RWPE1 (cell line): ENCODE measurements around the gene SH2D3A.

Source experiments
- CTCF ChIA-PET: fragments of 350-600 bp; sonication (Branson Sonifier 250); formaldehyde crosslinking; extraction: SDS; loops from one replicate; lab custom pipeline; 2021; lab: Yijun Ruan, JAX
- POLR2A ChIA-PET: fragments of 400-600 bp; formaldehyde crosslinking; extraction: SDS; loops from one replicate; lab custom pipeline; 2020; ENCODE audit warnings: antibody characterized with exemption; ENCODE audit not compliant: low non-redundant PET; lab: Yijun Ruan, JAX
- DNase-seq: peaks from one replicate; pipeline ENCODE4 v3.0.0; 2012; ENCODE audit warnings: low spot score
- H3K27ac ChIP-seq: fragments of 450-650 bp; 2 replicates; pipeline ENCODE4 v1.5.1; 2017
- TF ChIP-seq, protein P1 (sequence below): fragments of 450-650 bp; conservative IDR thresholded peaks from 2 replicates; pipeline ENCODE4 v1.5.1; 2017; ENCODE audit warnings: low read depth, mild to moderate bottlenecking

Gene SH2D3A

DNA sequence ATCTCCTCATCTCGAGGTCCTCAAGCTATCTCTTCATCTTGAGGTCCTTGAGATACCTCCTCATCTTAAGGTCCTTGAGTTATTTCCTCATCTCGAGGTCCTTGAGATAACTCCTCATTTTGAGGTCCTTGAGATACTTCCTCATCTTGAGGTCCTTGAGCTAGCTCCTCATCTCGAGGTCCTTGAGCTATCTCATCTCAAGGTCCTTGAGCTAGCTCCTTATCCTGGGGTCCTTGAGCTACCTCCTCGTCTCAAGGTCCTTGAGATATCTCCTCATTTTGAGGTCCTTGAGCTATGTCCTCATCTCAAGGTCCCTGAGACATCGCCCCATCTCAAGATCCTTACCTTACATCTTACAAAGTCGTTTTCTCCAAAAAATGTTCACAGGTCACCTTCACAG is 24.0 kb upstream of the SH2D3A start:
- POLR2A ChIA-PET = no interaction called here
- no peak overlapping the region for H3K27ac ChIP-seq
- DNase-seq = no peak
- CTCF ChIA-PET = no interaction called here
- TF ChIP-seq, protein P1, sequence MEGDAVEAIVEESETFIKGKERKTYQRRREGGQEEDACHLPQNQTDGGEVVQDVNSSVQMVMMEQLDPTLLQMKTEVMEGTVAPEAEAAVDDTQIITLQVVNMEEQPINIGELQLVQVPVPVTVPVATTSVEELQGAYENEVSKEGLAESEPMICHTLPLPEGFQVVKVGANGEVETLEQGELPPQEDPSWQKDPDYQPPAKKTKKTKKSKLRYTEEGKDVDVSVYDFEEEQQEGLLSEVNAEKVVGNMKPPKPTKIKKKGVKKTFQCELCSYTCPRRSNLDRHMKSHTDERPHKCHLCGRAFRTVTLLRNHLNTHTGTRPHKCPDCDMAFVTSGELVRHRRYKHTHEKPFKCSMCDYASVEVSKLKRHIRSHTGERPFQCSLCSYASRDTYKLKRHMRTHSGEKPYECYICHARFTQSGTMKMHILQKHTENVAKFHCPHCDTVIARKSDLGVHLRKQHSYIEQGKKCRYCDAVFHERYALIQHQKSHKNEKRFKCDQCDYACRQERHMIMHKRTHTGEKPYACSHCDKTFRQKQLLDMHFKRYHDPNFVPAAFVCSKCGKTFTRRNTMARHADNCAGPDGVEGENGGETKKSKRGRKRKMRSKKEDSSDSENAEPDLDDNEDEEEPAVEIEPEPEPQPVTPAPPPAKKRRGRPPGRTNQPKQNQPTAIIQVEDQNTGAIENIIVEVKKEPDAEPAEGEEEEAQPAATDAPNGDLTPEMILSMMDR = no peak

DNA sequence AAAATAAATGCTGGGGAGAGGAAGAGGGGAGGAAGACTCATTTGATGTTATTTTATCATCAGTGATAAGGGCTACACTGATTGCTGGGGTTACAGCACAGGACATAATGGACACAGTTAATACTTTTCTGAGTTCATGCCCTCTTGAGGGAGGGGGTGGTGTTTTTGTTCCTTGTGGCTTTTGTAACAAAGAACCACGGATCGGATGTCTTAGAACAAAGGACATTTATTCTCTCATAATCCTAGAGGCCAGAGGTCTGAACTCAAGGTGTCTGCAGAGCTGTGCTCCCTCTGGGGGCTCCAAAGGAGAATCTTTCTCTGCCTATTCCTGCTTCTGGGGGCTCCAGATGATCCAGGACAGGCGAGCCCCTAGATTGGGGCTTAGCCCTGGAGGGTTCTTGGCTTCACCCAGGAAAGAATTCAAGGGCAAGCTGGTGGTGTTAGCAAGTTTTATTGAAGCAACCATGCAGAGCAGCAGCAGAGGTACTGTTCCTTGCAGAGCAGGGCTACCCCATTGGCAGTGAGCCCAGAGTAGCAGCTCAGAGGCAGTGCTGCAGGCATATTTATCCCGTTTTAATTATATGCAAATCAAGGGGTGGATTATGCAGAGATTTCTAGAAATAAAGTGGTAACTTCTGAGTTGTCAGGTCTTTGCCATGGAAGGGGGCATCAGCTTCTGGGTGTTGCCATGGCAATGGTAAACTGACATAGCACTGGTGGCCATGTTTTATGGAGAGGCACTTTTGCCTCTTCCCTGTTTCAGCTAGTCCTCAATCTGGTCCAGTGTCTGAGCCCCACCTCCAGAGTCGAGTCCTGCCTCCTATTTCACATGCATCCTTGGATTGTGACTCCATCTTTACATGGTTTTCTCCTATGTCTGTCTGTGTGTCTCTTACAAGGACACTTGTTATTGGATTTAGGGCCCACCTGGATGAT is 23.2 kb upstream of the SH2D3A start:
- TF ChIP-seq, protein P1 = no peak
- no peak overlapping the region for H3K27ac ChIP-seq
- ChIA-PET CTCF (no interaction called here), POLR2A (no interaction called here)
- DNase-seq = no peak

DNA sequence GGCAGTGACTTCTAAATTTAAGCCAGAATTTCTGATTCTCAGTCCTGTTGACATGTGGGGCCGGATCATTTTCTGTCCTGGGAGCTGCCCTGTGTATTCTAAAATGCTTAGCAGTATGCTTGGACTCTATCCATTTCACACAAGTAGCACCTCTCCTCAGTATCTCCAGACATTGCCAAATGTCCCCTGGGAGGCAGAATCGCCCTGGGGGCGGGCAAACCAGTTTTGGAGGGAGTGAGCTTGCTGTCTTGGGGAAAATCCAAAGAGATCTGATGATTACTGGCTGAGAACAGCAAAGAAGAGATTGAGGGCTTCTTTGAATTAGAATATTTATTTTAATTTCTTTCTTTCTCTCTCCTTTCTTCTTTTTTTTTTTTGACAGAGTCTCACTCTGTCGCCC is 21.7 kb upstream of the SH2D3A start:
- no peak overlapping the region for H3K27ac ChIP-seq
- no peak for DNase-seq
- CTCF ChIA-PET = no interaction called here
- TF ChIP-seq, protein P1 = no peak
- POLR2A ChIA-PET = no interaction called here

DNA sequence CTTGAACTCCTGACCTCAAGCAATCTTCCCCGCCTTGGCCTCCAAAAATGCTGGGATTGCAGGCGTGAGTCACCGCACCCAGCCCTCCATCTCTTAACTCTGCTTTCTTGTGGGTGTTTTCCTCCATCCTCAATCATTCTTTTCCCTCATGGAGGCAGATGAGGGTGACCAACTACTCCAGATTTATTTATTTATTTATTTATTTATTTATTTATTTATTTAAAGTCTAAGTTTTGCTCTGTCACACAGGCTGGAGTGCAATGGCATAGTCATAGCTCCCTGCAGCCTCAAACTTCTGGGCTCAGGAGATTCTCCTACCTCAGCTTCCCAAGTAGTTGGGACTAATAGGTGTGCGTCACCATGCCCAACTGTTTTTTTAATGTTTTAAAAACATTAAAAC is 20.2 kb upstream of the SH2D3A start:
- ChIA-PET CTCF (no interaction called here), POLR2A (no interaction called here)
- no peak overlapping the region for H3K27ac ChIP-seq
- TF ChIP-seq, protein P1 = no peak
- DNase-seq = no peak

DNA sequence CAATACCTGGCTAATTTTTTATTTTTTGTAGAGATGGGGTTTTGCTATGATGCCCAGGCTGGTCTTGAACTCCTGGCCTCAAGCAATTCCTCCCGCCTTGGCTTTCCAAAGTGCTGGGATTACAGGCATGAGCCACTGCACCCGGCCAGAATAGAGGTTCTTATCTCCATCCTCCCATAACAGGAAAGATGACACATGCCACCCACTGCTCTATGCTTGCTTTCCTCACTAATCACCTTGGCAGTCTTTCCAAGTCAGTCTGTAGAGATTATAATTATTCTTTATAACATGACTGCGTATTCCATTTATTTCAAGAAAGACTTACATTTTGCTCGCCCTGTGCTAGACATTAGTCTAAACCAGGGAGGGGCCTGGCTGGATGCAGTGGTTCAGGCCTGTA is 12.0 kb upstream of the SH2D3A start:
- ChIA-PET CTCF (interaction anchor here (0.6 kb wide), 1 partner anchor 57 kb away, joined by 3 read pairs; no protein-coding TSS in a partner anchor), POLR2A (no interaction called here)
- no peak for DNase-seq
- TF ChIP-seq, protein P1 = no peak
- H3K27ac ChIP-seq = no peak overlapping the region

DNA sequence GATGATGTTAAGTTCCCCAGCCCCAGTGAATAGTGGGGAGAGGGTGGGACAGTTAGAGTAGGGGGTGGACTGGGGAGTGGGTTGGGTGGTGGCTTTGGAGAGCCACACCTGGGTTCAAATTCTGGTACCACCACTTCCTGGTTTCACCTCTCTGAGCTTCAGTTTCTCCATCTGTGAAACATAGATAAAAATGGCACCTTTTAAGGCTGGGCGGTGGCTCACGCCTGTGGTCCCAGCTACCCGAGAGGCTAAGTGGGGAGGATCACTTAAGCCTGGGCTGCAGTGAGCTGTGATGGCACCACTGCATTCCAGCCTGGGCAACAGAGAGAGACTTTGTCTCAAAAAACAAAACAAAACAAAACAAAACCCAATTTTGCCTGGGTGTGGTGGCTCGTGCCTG is 11.2 kb upstream of the SH2D3A start:
- TF ChIP-seq, protein P1 = no peak
- no peak overlapping the region for H3K27ac ChIP-seq
- no peak for DNase-seq
- CTCF ChIA-PET = interaction anchor here (0.6 kb wide), 1 partner anchor 70 kb away, joined by 3 read pairs; no protein-coding TSS in a partner anchor
- POLR2A ChIA-PET = no interaction called here
